GM23338 (cell line): ENCODE measurements around the gene MRPL1. TPM values are rescaled to one million over a fixed set of nuclear protein-coding genes. Genes with fewer than 3 reads are reported as not detected.
A peak's percentile ranks its signal among the peaks of the same experiment; 100 is the strongest.

Experiments
- ATAC-seq: fragments of 200-7000 bp; cut with Tn5 transposase; 3 replicates; pipeline ENCODE4 v1.9.1; 2020
- DNase-seq: peaks from one replicate; pipeline ENCODE4 v3.0.0-alpha.2; 2015; ENCODE audit warnings: low spot score
- H2AFZ ChIP-seq: fragments of 200-600 bp; sonication (generic); 2 replicates; pipeline ENCODE4 v1.8.0; 2016; ENCODE audit warnings: antibody characterized with exemption, mild to moderate bottlenecking, moderate library complexity
- H3F3A ChIP-seq: fragments of 200-600 bp; sonication (generic); replicated peaks from 2 replicates; pipeline ENCODE4 v1.8.0; 2017; ENCODE audit warnings: antibody characterized with exemption, mixed run types, low read depth
- H3K27ac ChIP-seq: fragments of 200-600 bp; sonication (generic); 2 replicates; pipeline ENCODE4 v1.6.1; 2016; ENCODE audit warnings: low read depth
- H3K27me3 ChIP-seq: fragments of 200-600 bp; sonication (generic); 2 replicates; pipeline ENCODE4 v1.8.0; 2016; ENCODE audit warnings: mild to moderate bottlenecking, mixed run types, moderate library complexity; ENCODE audit not compliant: insufficient read depth
- H3K36me3 ChIP-seq: fragments of 200-600 bp; sonication (generic); 2 replicates; pipeline ENCODE4 v1.8.0; 2016; ENCODE audit warnings: mild to moderate bottlenecking; ENCODE audit not compliant: insufficient read depth
- H3K4me1 ChIP-seq: fragments of 200-600 bp; sonication (generic); 2 replicates; pipeline ENCODE4 v1.8.0; 2016; ENCODE audit warnings: mild to moderate bottlenecking, moderate library complexity; ENCODE audit not compliant: insufficient read depth
- H3K4me2 ChIP-seq: fragments of 200-600 bp; sonication (generic); 2 replicates; pipeline ENCODE4 v1.7.1; 2017; ENCODE audit warnings: mixed run types
- H3K4me3 ChIP-seq: fragments of 200-600 bp; sonication (generic); 2 replicates; pipeline ENCODE4 v1.6.1; 2016; ENCODE audit warnings: mixed run types
- H3K79me2 ChIP-seq: fragments of 200-600 bp; sonication (generic); replicated peaks from 2 replicates; pipeline ENCODE4 v1.8.0; 2017; ENCODE audit warnings: mild to moderate bottlenecking; ENCODE audit not compliant: insufficient read depth
- H3K9me2 ChIP-seq: fragments of 200-600 bp; sonication (generic); 2 replicates; pipeline ENCODE4 v1.8.0; 2017; ENCODE audit not compliant: insufficient read depth
- H4K20me1 ChIP-seq: fragments of 200-600 bp; sonication (generic); replicated peaks from 2 replicates; pipeline ENCODE4 v1.8.0; 2017; ENCODE audit warnings: mild to moderate bottlenecking; ENCODE audit not compliant: insufficient read depth
- H3K27ac Mint-ChIP-seq: 2 replicates; pipeline ENCODE4 v1.8.0; 2020; ENCODE audit warnings: inconsistent platforms, mild to moderate bottlenecking, moderate library complexity, mixed read lengths
- H3K27me3 Mint-ChIP-seq: 3 replicates; pipeline ENCODE4 v1.8.0; 2022; ENCODE audit warnings: low read depth, mild to moderate bottlenecking, moderate library complexity, mixed read lengths, inconsistent platforms; ENCODE audit not compliant: insufficient read depth, poor library complexity
- H3K36me3 Mint-ChIP-seq: 3 replicates; pipeline ENCODE4 v1.8.0; 2021; ENCODE audit warnings: low read depth, mild to moderate bottlenecking, inconsistent platforms, moderate library complexity, mixed read lengths
- H3K4me1 Mint-ChIP-seq: 3 replicates; pipeline ENCODE4 v1.8.0; 2020; ENCODE audit warnings: mild to moderate bottlenecking, inconsistent platforms, mixed read lengths
- H3K4me3 Mint-ChIP-seq: 3 replicates; pipeline ENCODE4 v1.8.0; 2021; ENCODE audit warnings: moderate library complexity, mild to moderate bottlenecking, inconsistent platforms, mixed read lengths
- H3K9me3 Mint-ChIP-seq: 3 replicates; pipeline ENCODE4 v1.8.0; 2020; ENCODE audit warnings: moderate library complexity, mild to moderate bottlenecking, inconsistent platforms, mixed read lengths
- CREB1 ChIP-seq: fragments of 250-450 bp; sonication (Bioruptor Pico); IDR thresholded peaks from 2 replicates; pipeline ENCODE4 v1.5.0; 2020; ENCODE audit warnings: low read depth, mild to moderate bottlenecking, moderate library complexity
- STAT1 ChIP-seq: IDR thresholded peaks from one replicate; pipeline ENCODE4 v1.6.1; 2016; ENCODE audit warnings: antibody characterized with exemption; ENCODE audit not compliant: unreplicated experiment
- ZNF114 ChIP-seq: fragments of 250-450 bp; sonication (Bioruptor Pico); IDR thresholded peaks from 2 replicates; pipeline ENCODE4 v1.5.0; 2020; ENCODE audit warnings: mild to moderate bottlenecking, moderate library complexity
- polyA plus RNA-seq: library from polyadenylated mRNA; unstranded; fragments of >200 nt; fragmentation: Nextera tagmentation; extraction: Ambion mirVana; gene quantifications from 2 replicates; pipeline ENCODE4 v1.2.1, GENCODE V29; 2016
- total RNA-seq: library from RNA; depleted of rRNA; stranded (reverse); fragments of >200 nt; shearing (Covaris generic); gene quantifications from 2 replicates; pipeline ENCODE4 v1.2.3, GENCODE V29; 2014
- TF ChIP-seq, protein P1 (sequence below): fragments of 250-450 bp; sonication (Bioruptor Pico); IDR thresholded peaks from 2 replicates; pipeline ENCODE4 v1.5.0; 2020; ENCODE audit warnings: mild to moderate bottlenecking, moderate library complexity
- TF ChIP-seq, protein P2 (sequence below), 2 experiments: fragments of 200-600 bp in 1 of 2; sonication (generic) in 1 of 2; conservative IDR thresholded peaks; 2 replicates each; pipeline versions ENCODE4 v1.5.1 to v1.6.1; 2016 to 2017; ENCODE audit warnings: antibody characterized with exemption in 2 of 2, low read depth in 2 of 2, mild to moderate bottlenecking in 2 of 2, moderate library complexity in 1 of 2

MRPL1 gene
- total and polyA plus RNA-seq, 2 experiments from 2014 or later: 29.2 to 46.5 TPM

DNA sequence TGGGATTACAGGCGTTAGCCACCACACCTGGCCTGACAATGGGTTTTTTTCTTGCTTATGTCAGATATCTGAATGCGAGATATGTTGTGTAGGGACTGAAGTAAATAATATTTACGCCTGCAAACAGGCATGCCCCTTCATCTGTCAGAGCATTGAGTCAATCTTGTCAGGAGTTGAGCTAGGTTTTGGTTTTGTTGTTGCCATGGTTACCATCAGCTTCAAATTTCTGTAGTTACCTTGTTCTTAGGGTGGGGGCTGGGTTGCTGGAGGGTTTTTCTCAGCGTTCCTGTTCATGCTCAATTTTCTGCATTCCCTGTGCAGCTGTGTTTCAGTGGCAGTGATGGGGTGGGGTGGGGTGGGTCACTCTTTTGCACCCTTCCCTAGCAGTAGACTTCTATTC lies 14.5 kb downstream of the MRPL1 start (continued):
- TF ChIP-seq, protein P1, sequence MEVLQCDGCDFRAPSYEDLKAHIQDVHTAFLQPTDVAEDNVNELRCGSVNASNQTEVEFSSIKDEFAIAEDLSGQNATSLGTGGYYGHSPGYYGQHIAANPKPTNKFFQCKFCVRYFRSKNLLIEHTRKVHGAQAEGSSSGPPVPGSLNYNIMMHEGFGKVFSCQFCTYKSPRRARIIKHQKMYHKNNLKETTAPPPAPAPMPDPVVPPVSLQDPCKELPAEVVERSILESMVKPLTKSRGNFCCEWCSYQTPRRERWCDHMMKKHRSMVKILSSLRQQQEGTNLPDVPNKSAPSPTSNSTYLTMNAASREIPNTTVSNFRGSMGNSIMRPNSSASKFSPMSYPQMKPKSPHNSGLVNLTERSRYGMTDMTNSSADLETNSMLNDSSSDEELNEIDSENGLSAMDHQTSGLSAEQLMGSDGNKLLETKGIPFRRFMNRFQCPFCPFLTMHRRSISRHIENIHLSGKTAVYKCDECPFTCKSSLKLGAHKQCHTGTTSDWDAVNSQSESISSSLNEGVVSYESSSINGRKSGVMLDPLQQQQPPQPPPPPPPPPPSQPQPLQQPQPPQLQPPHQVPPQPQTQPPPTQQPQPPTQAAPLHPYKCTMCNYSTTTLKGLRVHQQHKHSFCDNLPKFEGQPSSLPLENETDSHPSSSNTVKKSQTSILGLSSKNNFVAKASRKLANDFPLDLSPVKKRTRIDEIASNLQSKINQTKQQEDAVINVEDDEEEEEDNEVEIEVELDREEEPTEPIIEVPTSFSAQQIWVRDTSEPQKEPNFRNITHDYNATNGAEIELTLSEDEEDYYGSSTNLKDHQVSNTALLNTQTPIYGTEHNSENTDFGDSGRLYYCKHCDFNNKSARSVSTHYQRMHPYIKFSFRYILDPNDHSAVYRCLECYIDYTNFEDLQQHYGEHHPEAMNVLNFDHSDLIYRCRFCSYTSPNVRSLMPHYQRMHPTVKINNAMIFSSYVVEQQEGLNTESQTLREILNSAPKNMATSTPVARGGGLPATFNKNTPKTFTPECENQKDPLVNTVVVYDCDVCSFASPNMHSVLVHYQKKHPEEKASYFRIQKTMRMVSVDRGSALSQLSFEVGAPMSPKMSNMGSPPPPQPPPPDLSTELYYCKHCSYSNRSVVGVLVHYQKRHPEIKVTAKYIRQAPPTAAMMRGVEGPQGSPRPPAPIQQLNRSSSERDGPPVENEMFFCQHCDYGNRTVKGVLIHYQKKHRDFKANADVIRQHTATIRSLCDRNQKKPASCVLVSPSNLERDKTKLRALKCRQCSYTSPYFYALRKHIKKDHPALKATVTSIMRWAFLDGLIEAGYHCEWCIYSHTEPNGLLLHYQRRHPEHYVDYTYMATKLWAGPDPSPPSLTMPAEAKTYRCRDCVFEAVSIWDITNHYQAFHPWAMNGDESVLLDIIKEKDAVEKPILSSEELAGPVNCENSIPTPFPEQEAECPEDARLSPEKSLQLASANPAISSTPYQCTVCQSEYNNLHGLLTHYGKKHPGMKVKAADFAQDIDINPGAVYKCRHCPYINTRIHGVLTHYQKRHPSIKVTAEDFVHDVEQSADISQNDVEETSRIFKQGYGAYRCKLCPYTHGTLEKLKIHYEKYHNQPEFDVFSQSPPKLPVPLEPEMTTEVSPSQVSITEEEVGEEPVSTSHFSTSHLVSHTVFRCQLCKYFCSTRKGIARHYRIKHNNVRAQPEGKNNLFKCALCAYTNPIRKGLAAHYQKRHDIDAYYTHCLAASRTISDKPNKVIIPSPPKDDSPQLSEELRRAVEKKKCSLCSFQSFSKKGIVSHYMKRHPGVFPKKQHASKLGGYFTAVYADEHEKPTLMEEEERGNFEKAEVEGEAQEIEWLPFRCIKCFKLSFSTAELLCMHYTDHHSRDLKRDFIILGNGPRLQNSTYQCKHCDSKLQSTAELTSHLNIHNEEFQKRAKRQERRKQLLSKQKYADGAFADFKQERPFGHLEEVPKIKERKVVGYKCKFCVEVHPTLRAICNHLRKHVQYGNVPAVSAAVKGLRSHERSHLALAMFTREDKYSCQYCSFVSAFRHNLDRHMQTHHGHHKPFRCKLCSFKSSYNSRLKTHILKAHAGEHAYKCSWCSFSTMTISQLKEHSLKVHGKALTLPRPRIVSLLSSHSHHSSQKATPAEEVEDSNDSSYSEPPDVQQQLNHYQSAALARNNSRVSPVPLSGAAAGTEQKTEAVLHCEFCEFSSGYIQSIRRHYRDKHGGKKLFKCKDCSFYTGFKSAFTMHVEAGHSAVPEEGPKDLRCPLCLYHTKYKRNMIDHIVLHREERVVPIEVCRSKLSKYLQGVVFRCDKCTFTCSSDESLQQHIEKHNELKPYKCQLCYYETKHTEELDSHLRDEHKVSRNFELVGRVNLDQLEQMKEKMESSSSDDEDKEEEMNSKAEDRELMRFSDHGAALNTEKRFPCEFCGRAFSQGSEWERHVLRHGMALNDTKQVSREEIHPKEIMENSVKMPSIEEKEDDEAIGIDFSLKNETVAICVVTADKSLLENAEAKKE (CRISPR knock-in tag): no peak
- TF ChIP-seq, protein P2, sequence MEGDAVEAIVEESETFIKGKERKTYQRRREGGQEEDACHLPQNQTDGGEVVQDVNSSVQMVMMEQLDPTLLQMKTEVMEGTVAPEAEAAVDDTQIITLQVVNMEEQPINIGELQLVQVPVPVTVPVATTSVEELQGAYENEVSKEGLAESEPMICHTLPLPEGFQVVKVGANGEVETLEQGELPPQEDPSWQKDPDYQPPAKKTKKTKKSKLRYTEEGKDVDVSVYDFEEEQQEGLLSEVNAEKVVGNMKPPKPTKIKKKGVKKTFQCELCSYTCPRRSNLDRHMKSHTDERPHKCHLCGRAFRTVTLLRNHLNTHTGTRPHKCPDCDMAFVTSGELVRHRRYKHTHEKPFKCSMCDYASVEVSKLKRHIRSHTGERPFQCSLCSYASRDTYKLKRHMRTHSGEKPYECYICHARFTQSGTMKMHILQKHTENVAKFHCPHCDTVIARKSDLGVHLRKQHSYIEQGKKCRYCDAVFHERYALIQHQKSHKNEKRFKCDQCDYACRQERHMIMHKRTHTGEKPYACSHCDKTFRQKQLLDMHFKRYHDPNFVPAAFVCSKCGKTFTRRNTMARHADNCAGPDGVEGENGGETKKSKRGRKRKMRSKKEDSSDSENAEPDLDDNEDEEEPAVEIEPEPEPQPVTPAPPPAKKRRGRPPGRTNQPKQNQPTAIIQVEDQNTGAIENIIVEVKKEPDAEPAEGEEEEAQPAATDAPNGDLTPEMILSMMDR (conservative IDR thresholded peaks at IDR 0.05; ENCODE audit: low read depth in 2 of 2): no peak
- TF ChIP-seq ZNF114 (CRISPR knock-in tag) (no peak), CREB1 (CRISPR knock-in tag) (no peak), STAT1 (no peak)

DNA sequence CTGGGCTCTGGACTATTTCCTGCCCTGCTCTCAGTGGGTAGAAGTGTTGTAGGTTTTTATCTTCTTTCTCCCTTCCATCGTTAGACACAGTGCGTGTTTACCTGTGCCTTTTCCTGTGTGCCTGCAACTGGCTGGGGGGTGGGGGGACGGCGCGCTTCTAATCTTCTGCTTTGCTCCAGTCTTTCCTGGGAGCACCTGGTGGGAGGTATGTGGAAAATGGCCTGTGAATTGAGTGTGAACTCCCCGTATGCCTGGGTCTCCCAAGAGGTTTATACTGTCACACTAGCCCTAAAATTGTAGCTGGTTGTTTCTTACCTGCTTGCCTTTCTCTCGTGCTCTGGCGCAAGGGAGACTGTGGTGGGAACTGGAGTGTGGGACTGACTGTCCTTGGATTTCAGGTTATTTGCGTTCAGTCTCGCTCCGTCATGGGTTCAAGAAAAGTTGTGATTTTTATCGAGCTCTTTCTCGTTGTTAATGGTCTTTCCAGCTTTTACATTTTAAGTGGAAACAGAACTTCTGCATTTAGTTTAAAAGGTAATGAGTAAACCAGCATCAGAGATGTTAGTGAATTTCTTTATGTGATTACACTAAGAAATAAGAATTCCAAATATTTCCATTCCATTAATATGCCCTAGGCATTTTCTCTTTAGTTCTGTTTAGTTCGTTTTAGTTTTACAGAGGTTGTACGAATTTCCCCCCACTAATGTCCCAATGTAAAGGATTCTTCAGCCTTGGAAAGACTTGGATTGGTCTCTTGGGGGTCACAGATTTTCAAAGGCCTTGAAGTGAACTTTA lies 15.3 kb downstream of the MRPL1 start:
- Mint-ChIP-seq H3K4me1 (peaks cover 23% of the 10 kb centered on the region), H3K27ac (peak overlapping the region; percentile 26; the same call in 1 of the 2 replicates), H3K36me3 (peaks cover 39% of the 10 kb centered on the region; the same call in 2 of the 3 replicates), H3K4me3 (no peak overlapping the region), H3K27me3 (no peaks in the 10 kb centered on the region), H3K9me3 (no peaks in the 10 kb centered on the region)
- Histone ChIP-seq H4K20me1 (peaks cover 3% of the 10 kb centered on the region), H3F3A (no peaks in the 10 kb centered on the region), H3K27ac (peak overlapping the region; percentile 88), H3K4me3 (no peak overlapping the region), H3K79me2 (peaks cover 70% of the 10 kb centered on the region), H3K4me1 (peaks cover 18% of the 10 kb centered on the region), H3K36me3 (no peaks in the 10 kb centered on the region), H3K4me2 (0 out of 2 replicates have a peak overlapping the region, but pooled peaks have one; percentile 34), H3K27me3 (no peaks in the 10 kb centered on the region), H3K9me2 (no peaks in the 10 kb centered on the region; the same call in 1 of the 2 replicates), H2AFZ (no peak overlapping the region)
- peak; percentile 81 for ATAC-seq
- TF ChIP-seq, protein P1 (CRISPR knock-in tag): no peak
- peak; percentile 50 for DNase-seq
